Gastrocnemius medialis (tissue), 4 donors: Measurements from ENCODE around the gene CCDC92. TPM values are rescaled to one million over a fixed set of nuclear protein-coding genes. Genes with fewer than 3 reads are reported as not detected.

Experiments
- ATAC-seq, 2 donors: fragments of 150-250 bp; one replicate each; pipeline ENCODE4 v1.9.1; 2016
- DNase-seq, 2 donors: peaks; one replicate each; pipeline ENCODE4 v3.0.0-alpha.2; 2019
- H3K27ac ChIP-seq, 4 donors: fragments of 200-600 bp; sonication (generic); 1 replicate in 1 of 4; 2 replicates in 3 of 4; pipeline ENCODE4 v1.5.1; 2016 to 2018; ENCODE audit warnings: mild to moderate bottlenecking in 2 of 4, moderate library complexity in 1 of 4
- H3K27me3 ChIP-seq, 3 donors: fragments of 200-600 bp; sonication (generic) in 2 of 3; 1 replicate in 1 of 3; 2 replicates in 2 of 3; pipeline versions ENCODE4 v1.5.1 to v1.6.0; 2016 to 2019; ENCODE audit warnings: mild to moderate bottlenecking in 1 of 3, moderate library complexity in 1 of 3
- H3K36me3 ChIP-seq, 2 donors: fragments of 200-600 bp; sonication (generic) in 1 of 2; one replicate each; pipeline ENCODE4 v1.5.1; 2017 to 2018
- H3K4me1 ChIP-seq, 2 donors: fragments of 200-600 bp; sonication (generic) in 1 of 2; one replicate each; pipeline ENCODE4 v1.5.1; 2016 to 2017; ENCODE audit warnings: mild to moderate bottlenecking in 2 of 2
- H3K4me3 ChIP-seq, 4 donors: fragments of 200-600 bp; sonication (generic) in 3 of 4; 1 replicate in 1 of 4; 2 replicates in 3 of 4; pipeline ENCODE4 v1.5.1; 2016 to 2019; ENCODE audit warnings: mild to moderate bottlenecking in 2 of 4
- H3K9me3 ChIP-seq, 3 donors: fragments of 200-600 bp; sonication (generic) in 2 of 3; 1 replicate in 1 of 3; 2 replicates in 2 of 3; pipeline ENCODE4 v1.5.1; 2016 to 2019
- CTCF ChIP-seq, 5 experiments: fragments of 450-650 bp in 3 of 5; fragments of 200-600 bp in 2 of 5; sonication (generic) in 2 of 5; IDR thresholded peaks in 4 of 5; conservative IDR thresholded peaks in 1 of 5; 1 replicate in 4 of 5; 2 replicates in 1 of 5; pipeline ENCODE4 v1.5.1; 2016 to 2019; ENCODE audit warnings: antibody characterized with exemption in 5 of 5, mild to moderate bottlenecking in 3 of 5, moderate library complexity in 3 of 5
- POLR2A ChIP-seq, 2 donors: fragments of 450-650 bp; IDR thresholded peaks; one replicate each; pipeline ENCODE4 v1.6.1; 2017; ENCODE audit warnings: antibody characterized with exemption in 2 of 2, mild to moderate bottlenecking in 2 of 2, moderate library complexity in 2 of 2
- in situ Hi-C, 4 donors: fragments of 200-750 bp; cut with MboI; loops; one replicate each; pipeline versions ENCODE4 v1.15.0 to v1.8.0; 2017; ENCODE audit warnings: low sequenced_read_pairs in 4 of 4
- intact Hi-C: fragments of 100-400 bp; cut with DNase I; formaldehyde crosslinking; loops from one replicate; pipeline ENCODE4 v1.15.1; 2023; ENCODE audit warnings: low total_unique reads
- total RNA-seq, 4 donors: library from RNA; depleted of rRNA; stranded (reverse); fragments of >200 nt; gene quantifications; one replicate each; pipeline versions ENCODE4 v1.1.0 to v1.2.3, GENCODE V29; 2016

The CCDC92 gene
- total RNA-seq, 4 donors from 2014 or later = 21.1 to 29.1 (median 23.7) TPM

GRCh38 chr12:123954647-123955350, 17.8 kb downstream of the CCDC92 start:
- Histone ChIP-seq H3K36me3 (no peaks in the 10 kb centered on the region), H3K27ac (no peak overlapping the region), H3K4me3 (no peak overlapping the region), H3K9me3 (no peaks in the 10 kb centered on the region), H3K27me3 (no peaks in the 10 kb centered on the region), H3K4me1 (peaks cover 0 to 6% of the 10 kb centered on the region in 2 donors)
- in situ Hi-C loops (no loop called here), intact Hi-C loops (no loop called here)
- no peak for ATAC-seq
- no peak for TF ChIP-seq POLR2A (IDR thresholded peaks at IDR 0.05)
- TF ChIP-seq CTCF (IDR thresholded peaks at IDR 0.05 in 4 of 5, conservative IDR thresholded peaks at IDR 0.05 in 1 of 5) = no peak
- DNase-seq = no peak

GRCh38 chr12:123952037-123952436, 20.6 kb downstream of the CCDC92 start:
- H3K27ac ChIP-seq = no peak overlapping the region
- no peak for DNase-seq
- ATAC-seq = no peak
- intact Hi-C loops (no loop called here), in situ Hi-C loops (no loop called here)
- H3K36me3 ChIP-seq = no peaks in the 10 kb centered on the region
- peaks cover 0 to 6% of the 10 kb centered on the region in 2 donors for H3K4me1 ChIP-seq
- TF ChIP-seq CTCF (IDR thresholded peaks at IDR 0.05 in 4 of 5, conservative IDR thresholded peaks at IDR 0.05 in 1 of 5) = no peak
- no peak for TF ChIP-seq POLR2A (IDR thresholded peaks at IDR 0.05)
- no peak overlapping the region for H3K4me3 ChIP-seq
- no peaks in the 10 kb centered on the region for H3K9me3 ChIP-seq
- H3K27me3 ChIP-seq = no peaks in the 10 kb centered on the region

GRCh38 chr12:123951467-123951866, 21.2 kb downstream of the CCDC92 start:
- in situ Hi-C loops (no loop called here), intact Hi-C loops (no loop called here)

GRCh38 chr12:123950476-123951349, 21.9 kb downstream of the CCDC92 start:
- H3K9me3 ChIP-seq = no peaks in the 10 kb centered on the region
- no peak overlapping the region for H3K27ac ChIP-seq
- no peak for ATAC-seq
- no peak overlapping the region for H3K4me3 ChIP-seq
- H3K27me3 ChIP-seq = no peaks in the 10 kb centered on the region
- DNase-seq = no peak
- intact Hi-C loops = no loop called here
- TF ChIP-seq POLR2A (IDR thresholded peaks at IDR 0.05) = no peak
- peaks cover 0 to 6% of the 10 kb centered on the region in 2 donors for H3K4me1 ChIP-seq
- in situ Hi-C loops = no loop called here
- H3K36me3 ChIP-seq = no peaks in the 10 kb centered on the region

More at GRCh38 chr12:123951467-123951866, 21.2 kb downstream of the CCDC92 start:
- H3K36me3 ChIP-seq = no peaks in the 10 kb centered on the region
- ATAC-seq = no peak
- H3K4me3 ChIP-seq = no peak overlapping the region
- H3K9me3 ChIP-seq = no peaks in the 10 kb centered on the region
- H3K4me1 ChIP-seq = peaks cover 0 to 6% of the 10 kb centered on the region in 2 donors
- H3K27me3 ChIP-seq = no peaks in the 10 kb centered on the region
- DNase-seq = no peak
- no peak for TF ChIP-seq CTCF (IDR thresholded peaks at IDR 0.05 in 4 of 5, conservative IDR thresholded peaks at IDR 0.05 in 1 of 5)
- TF ChIP-seq POLR2A (IDR thresholded peaks at IDR 0.05) = no peak
- no peak overlapping the region for H3K27ac ChIP-seq

- no peak for TF ChIP-seq POLR2A (IDR thresholded peaks at IDR 0.05)
- TF ChIP-seq CTCF (IDR thresholded peaks at IDR 0.05 in 4 of 5, conservative IDR thresholded peaks at IDR 0.05 in 1 of 5) = no peak
- Histone ChIP-seq H3K27ac (no peak overlapping the region), H3K4me3 (no peak overlapping the region), H3K9me3 (no peaks in the 10 kb centered on the region), H3K36me3 (no peaks in the 10 kb centered on the region), H3K4me1 (peaks cover 0 to 6% of the 10 kb centered on the region in 2 donors), H3K27me3 (no peaks in the 10 kb centered on the region)
- no peak for ATAC-seq
- in situ Hi-C loops (no loop called here), intact Hi-C loops (no loop called here)
- no peak for DNase-seq
These were observed 22.9 kb downstream of the CCDC92 start for GRCh38 chr12:123949770-123950165.
